Cerebellar nuclear complex (tissue), 1 donor: Measurements from ENCODE around the gene EML1.
"Not testable (repeated sequence)": the region's sequence is repeated elsewhere in the genome, so short reads cannot be mapped to it uniquely, and the experiment has no call there.

Experiments
- DNase-seq, 2 experiments: peaks; one replicate each; lab custom pipeline; 2025; lab: John Stamatoyannopoulos, UW

The EML1 gene

DNA sequence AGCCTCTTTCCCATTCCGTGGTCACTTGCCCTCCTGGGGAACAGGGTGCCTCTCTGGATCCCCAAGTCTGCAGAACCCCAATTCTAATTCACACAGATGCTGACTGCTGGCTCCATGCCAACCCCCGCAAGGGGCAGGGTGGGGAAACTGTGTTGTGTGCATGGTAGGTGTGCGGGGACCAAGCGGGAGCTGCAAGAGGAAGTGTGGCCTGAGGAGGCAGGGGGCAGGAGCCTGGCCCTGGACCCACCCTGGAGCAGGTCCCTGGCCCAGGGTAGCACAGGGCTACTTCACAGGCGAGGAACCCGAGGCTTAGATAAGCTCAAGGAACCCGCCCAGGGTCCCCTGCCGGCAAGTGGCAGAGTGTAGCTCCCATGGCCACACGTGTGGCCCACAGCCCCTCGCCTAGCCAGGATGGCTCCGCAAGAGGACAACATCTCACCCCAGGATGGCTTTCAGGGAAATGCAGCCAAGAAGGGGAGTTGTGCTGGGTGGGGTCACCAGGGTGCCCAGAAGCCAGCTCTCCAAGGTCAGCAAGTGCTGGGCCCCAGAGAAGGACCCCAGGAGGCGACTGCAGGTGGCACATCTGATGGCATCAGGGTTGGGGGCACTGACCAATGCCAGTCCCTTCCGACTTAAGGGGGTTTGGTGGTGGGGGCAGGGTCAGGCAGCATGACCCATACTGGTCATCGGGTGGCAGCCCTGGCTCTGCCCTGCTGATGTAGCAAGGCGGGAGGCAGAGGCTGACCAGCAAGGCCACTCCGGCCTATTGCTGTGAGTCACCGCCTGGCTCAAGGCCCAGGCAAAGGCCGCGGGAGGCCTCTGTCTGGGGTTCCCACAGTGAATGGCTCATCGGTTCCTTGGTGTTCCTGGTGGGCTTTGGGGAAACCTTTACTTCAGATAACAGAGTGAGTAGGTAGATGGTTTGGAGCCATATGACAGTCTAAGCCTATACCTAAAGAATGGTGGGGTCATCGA, 37.3 kb upstream of the EML1 start:
- no peak for DNase-seq

- DNase-seq: no peak
These were observed 36.4 kb upstream of the EML1 start for GRCh38 chr14:99756796-99757195.

DNA sequence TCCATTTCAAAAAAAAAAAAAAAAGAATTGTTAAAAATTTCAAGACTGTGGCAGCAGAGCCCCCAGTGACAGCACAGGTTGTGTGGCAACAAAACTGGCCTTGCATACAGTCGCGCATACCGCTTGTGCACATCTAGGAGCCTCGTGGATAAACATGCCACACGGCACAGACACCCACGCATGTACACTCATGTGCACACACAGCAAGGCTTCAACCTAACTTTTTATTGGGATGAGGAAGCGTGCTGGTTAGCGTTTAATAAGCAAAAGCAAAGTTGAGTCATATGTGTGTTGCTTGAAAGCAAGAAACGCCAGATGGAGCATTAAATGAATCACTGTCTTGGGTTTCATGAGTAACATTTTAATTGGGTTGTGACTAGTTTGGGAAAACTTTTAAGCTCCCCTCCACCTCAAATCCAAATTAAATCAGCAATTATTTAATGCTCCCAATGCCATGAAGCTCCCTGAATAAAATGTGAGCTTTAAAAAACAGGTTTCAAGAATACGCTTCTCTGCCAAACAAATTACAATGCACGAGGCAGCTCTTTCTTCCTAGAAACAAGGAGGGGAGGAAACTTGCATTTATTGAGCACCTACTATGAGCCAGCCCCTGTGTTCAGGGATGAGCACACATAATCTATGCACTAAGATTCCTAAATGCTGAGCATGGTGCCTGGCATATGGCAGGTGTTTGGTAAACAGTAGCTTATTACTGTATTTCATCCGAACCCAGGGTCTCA, 35.7 kb upstream of the EML1 start:
- DNase-seq: no peak

- DNase-seq: no peak
These were observed 34.9 kb upstream of the EML1 start for GRCh38 chr14:99758121-99758821.

GRCh38 chr14:99758872-99759545, 34.2 kb upstream of the EML1 start:
- DNase-seq: no peak

GRCh38 chr14:99759546-99759925, 33.7 kb upstream of the EML1 start:
- no peak for DNase-seq

DNA sequence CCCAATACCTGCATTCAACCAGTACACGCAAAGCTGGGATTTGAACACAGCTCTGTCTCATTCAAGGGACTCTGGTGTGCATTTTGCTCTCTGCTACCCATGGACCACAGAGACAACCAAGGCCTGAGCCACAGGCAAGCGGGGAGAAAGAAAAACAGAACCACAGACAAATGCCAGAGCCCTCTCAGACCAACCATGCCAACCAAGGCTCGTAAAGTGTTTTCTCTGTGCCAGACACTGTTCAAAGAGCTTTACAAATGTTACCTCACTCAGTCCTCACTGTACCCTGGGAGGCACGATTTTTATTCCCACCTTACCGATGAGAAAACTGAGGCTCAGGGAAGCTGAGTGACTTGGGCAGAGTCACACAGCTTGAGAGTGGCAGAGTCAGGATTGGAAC, 32.4 kb upstream of the EML1 start:
- no peak for DNase-seq

DNA sequence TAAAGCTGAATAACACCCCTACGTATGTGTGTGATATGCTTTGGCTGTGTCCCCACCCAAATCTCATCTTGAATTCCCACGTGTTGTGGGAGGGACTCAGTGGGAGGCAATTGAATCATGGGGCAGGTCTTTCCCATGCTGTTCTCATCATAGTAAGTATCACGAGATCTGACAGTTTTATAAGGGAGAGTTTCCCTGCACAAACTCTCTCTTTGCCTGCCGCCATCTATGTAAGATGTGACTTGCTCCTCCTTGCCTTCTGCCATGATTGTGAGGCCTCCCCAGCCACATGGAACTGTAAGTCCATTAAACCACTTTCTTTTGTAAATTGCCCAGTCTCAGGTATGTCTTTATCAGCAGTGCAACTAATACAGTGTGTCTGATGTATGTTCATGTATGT, 30.3 kb upstream of the EML1 start:
- not testable (repeated sequence) for DNase-seq

DNA sequence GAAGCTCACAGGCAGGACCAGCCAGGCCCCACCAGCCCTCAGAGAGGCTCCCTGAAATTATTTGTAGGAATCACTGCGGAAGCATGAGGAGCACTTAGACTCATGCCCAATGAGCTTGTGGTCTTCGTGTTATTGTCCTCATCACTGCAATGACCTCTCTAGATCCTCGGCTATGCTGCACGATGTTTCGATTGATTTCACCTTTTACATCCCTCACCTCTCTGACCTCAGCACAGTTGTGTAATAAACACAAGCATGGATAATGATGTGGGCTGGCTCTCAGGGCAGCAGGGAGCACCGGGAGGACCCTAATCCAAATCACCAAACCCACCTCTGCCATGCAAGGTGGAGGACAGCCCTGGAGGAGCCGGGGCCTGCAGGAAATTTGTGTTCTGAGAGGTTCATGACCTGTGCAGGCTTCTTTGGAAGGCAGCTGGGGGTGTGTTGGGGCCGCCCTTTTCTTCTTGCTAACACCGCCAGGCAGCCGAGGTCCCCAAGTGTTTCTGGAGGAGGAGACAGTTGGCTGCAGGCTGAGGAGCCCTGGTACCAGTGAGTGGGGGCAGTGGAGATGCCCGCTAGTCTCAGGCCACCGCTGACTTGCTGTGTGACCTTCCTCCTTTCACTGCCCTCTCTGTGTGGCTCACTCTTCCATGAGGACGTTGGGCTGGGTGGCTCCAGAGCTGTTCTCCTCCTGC, 29.5 kb upstream of the EML1 start:
- DNase-seq: no peak

GRCh38 chr14:99764222-99764706, 28.9 kb upstream of the EML1 start:
- DNase-seq: no peak

DNA sequence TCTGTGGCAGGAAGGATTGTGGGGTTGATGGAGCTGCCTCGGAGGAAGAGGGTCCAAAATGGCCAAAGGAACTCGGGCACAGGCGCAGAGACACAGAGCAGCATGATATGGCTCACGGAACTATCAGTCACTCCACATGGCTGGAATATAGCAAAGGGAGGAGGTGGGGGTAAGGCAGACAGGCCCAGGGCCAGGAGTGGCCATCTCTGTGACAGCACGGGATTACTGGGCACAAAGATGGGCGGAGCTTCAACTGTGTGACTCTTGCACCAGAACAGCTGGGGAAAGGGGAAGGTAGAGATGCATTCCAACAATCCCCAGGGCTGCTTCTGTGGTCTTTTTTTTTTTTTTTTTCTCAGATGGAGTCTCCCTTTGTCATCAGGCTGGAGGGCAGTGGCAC, 24.8 kb upstream of the EML1 start:
- no peak for DNase-seq

DNA sequence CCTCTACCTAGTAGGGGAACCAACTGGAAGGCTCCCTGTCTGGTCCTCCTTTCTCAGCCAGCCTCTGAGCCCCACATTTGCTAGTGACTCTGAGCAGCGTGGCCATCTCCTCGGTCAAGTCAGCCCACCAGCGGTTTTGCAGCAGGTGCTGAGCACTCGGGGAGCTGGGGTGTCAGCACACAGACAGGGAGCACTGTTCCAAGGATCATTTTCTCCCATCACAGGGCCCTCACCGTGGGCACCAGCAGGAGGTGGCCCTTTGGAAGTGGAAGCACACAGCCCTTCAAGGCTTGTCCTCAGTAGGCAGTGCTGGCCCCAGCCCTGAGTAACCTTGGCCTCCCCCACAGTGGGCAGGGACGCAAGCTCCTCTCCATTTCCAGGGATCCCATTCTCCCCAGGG, 24.1 kb upstream of the EML1 start:
- no peak for DNase-seq

DNA sequence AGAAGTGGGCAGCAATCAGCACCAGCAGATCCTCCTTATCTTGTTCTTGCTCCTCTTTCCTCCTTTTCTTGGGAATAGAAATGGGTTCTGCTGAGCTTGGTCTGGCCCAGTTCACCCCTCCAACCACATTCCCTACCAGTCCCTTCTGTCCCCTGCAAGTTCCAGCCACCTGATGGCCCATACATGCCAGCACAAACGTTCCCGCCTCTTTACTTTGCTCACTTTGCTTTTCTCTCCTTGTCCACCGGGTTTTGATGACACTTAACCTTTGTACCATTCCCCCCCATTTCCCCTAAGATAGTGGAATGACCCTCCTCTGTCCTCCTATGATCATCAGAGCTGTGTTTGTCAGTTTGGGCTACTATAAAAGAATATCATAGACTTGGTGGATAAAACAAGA, 23.4 kb upstream of the EML1 start:
- DNase-seq: no peak

DNA sequence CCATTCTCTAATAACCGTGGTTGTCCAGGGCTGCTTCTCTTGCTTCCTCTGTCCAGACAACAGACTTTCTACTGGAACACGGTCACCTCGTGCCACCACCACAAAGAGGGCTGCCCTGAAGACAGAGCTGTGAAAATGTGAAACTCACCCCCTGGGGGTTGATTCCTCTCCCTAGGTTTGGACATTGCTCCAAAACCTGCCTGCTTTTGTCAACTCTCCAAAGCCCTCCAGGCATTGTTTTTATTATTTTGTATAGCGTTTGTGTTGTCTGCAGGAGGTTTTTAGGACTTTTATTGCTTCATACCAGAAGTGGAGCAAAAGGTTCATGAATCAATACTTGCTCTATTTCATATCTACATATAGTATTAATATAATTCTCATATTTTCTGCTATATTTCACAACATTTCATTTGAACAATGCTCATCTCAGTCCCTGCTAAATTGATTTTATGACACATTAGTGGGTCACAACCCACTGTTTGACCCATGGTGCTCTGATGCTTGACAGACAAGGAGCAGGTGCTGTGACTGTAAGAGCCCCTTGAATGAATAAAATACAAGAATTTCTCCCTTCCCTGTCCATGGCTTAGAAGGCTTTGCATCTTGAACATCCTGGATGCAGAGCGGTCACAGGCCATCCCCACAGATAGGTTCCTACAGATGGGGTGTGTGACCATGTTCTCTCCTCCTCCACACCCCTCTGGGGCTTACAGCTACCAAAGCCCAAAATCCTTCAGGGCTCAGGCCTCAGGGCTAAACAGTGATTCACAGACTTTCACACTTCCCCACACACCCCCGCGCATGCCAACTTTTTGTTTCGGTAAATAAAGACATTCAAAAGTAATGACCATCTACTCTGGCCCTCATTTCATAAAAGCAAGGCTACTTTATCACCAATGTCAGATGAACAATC, 20.6 kb upstream of the EML1 start:
- no peak for DNase-seq

DNA sequence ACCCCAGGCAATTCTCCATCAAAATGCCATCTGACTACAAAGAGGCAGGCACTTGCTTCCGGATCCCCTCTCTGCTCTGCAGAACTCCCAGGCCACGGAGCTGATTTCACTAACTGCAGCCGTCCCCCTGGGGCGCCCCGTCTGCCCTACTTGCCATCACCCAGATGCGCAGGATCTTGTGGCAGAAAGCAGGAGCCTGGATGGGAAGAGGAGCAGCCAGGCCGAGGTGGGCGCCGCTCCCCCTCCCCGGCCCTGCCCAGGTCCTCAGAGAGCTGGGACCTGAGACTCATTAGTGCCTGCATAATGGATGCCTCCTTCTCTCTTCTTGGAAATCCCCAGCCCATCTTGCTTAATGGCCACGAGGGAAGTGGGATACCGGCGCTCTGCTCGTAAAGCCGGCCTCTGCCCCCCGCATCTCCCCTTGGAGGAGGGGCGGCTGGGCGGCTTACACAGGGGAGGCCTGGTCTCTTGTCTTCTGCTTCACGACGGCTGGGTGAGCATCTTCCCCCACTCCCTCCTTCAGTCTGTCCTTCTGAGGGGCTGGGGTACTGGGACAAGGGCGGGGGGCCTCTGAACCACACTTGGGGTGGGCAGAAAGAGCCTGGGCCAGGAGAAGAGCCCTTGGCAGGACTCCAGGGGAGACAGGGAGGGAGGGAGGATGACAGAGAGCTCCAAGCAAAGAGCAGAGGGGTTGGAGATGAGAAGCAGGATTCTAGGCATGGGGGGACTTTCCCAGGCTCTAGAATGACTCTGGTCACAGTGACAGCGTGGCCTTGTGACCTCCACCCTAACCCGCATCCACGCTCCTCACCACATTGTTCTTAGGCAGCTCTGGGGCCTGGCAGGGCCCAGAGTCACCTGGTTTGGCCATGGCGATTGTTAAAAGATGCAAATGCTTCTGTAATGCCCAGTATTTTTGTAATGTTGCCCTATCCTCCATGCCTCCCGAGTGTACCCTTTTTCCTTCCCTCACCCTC, 19.4 kb upstream of the EML1 start:
- no peak for DNase-seq

DNA sequence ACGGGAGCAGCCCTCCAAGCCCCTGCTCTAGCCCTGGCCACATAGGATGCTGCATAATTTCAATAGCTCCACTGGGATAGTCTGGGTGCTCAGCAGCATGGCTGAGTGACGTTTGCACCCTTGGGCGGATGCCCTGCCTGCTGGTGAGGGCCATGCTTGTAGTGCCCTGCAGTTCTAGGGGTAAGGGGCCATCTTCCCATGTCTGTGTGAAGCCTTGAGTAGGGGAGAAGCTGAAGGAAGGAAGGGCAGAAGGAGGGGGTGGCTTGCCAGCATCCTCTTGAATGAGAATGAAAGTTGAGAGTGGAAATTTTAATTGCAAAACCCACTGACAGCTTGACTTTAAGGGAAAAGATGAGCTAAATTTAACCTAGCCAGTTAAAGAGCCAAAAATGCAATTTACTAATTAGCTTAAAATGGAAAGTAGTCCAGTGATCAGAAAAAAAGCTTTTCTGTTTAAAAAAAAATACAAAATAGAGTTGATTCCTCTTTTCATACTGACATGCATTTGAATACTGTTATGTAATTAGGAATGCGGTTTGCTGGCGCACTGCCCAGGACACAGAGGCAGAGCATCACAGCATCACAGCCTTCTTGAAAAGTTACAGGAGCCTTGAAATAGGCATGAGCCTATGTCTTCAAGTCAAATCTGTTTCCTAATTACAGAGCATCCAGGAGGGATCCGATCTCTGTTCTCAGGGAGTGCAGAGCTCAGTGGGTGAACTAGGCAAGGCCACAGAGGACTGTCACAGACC, 18.5 kb upstream of the EML1 start:
- no peak for DNase-seq

DNA sequence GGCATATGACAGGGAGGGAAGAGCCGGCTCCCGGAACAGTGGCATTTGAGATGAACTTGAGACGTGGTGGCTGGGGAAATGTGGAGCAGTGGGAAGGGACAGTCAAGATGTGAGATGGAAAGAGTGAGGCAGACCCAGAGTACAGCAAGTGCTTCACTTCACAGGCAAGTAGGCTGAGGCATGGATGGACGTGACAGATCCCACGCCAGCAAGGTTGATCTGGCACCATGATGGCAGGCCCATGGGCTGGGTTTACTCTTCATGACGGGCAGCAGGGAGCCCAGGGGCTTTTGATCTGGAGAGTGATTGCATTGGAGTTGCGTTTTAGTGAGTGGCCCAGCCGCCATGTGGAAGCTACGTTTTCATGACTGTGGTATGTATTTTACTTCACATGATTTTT, 17.9 kb upstream of the EML1 start:
- no peak for DNase-seq

DNA sequence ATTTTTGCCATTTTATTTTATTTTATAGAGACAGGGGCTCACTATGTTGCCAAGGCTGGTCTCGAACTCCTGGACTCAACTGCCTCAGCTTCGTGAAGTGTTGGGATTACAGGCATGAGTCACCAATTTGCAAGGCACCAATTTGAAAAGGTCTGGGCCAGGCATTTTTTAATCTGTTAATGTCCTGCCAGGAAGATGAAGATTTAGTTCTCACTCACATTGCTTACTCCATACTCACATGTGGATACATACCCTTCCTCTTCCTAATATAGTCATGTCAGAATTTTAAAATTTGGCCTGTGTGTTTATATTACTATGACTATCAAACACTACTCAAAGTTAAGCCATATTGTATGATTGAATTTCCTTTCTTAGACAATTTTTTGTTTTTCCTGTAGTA, 15.3 kb upstream of the EML1 start:
- no peak for DNase-seq
